Measurements from ENCODE around the gene CNR2. TPM values are rescaled to one million over a fixed set of nuclear protein-coding genes. Genes with fewer than 3 reads are reported as not detected.

The CNR2 gene
- total RNA-seq, 2 donors from 2014 or later = not detected

- peaks cover under 1% of the 10 kb centered on the region for H3K4me1 Mint-ChIP-seq
- Histone ChIP-seq H3K36me3 (ENCODE audit: control insufficient read depth, insufficient read depth, low read length) (no peaks in the 10 kb centered on the region), H3K27me3 (ENCODE audit: control insufficient read depth, insufficient read depth, low read length, poor library complexity, severe bottlenecking) (no peaks in the 10 kb centered on the region), H3K9ac (ENCODE audit: extremely low read depth, low read length, poor library complexity, severe bottlenecking) (no peak overlapping the region), H3K4me3 (ENCODE audit: low read length) (no peak overlapping the region), H3K27ac (ENCODE audit: low read depth, low read length) (no peak overlapping the region), H3K9me3 (ENCODE audit: control insufficient read depth, low read length) (no peaks in the 10 kb centered on the region), H3K4me1 (ENCODE audit: control insufficient read depth, insufficient read depth, low read length) (no peaks in the 10 kb centered on the region)
- no peak for DNase-seq
- H3K27me3 Mint-ChIP-seq (ENCODE audit: insufficient read depth) = peaks cover 12% of the 10 kb centered on the region
- no peak for TF ChIP-seq CTCF (conservative IDR thresholded peaks at IDR 0.05)
- H3K4me3 Mint-ChIP-seq = no peak overlapping the region
- H3K9me3 Mint-ChIP-seq = peaks cover 3% of the 10 kb centered on the region
- WGBS, 2 experiments (ENCODE audit: insufficient coverage in 1 of 2, insufficient read length in 1 of 2) = 94 to 96% methylated on average over 4 to 8 of the region's 8 CpGs
- H3K36me3 Mint-ChIP-seq (ENCODE audit: low read depth) = no peaks in the 10 kb centered on the region
- no peak overlapping the region for H3K27ac Mint-ChIP-seq
Observed at GRCh38 chr1:23911921-23912320, 1.2 kb downstream of the CNR2 start.

- H3K27ac Mint-ChIP-seq = no peak overlapping the region
- H3K9me3 ChIP-seq (ENCODE audit: control insufficient read depth, low read length) = no peaks in the 10 kb centered on the region
- DNase-seq = no peak
- 91 to 92% methylated on average over 7 to 10 of the region's 11 CpGs for WGBS, 2 experiments (ENCODE audit: insufficient coverage in 1 of 2, insufficient read length in 1 of 2)
- no peaks in the 10 kb centered on the region for H3K36me3 ChIP-seq (ENCODE audit: control insufficient read depth, insufficient read depth, low read length)
- no peak overlapping the region for H3K9ac ChIP-seq (ENCODE audit: extremely low read depth, low read length, poor library complexity, severe bottlenecking)
- H3K9me3 Mint-ChIP-seq = peaks cover 3% of the 10 kb centered on the region
- no peak overlapping the region for H3K4me3 Mint-ChIP-seq
- no peaks in the 10 kb centered on the region for H3K4me1 Mint-ChIP-seq
- TF ChIP-seq CTCF (conservative IDR thresholded peaks at IDR 0.05) = no peak
- H3K27me3 ChIP-seq (ENCODE audit: control insufficient read depth, insufficient read depth, low read length, poor library complexity, severe bottlenecking) = peaks cover 3% of the 10 kb centered on the region
- H3K4me3 ChIP-seq (ENCODE audit: low read length) = no peak overlapping the region
- no peaks in the 10 kb centered on the region for H3K4me1 ChIP-seq (ENCODE audit: control insufficient read depth, insufficient read depth, low read length)
- H3K27me3 Mint-ChIP-seq (ENCODE audit: insufficient read depth) = peaks cover 12% of the 10 kb centered on the region
- no peaks in the 10 kb centered on the region for H3K36me3 Mint-ChIP-seq (ENCODE audit: low read depth)
- H3K27ac ChIP-seq (ENCODE audit: low read depth, low read length) = no peak overlapping the region
Observed at GRCh38 chr1:23910553-23911246, 2.5 kb downstream of the CNR2 start.

- Mint-ChIP-seq H3K4me1 (no peaks in the 10 kb centered on the region), H3K4me3 (no peak overlapping the region)
Observed at GRCh38 chr1:23910144-23910543, 3.0 kb downstream of the CNR2 start.

More at GRCh38 chr1:23910144-23910543, 3.0 kb downstream of the CNR2 start:
- Histone ChIP-seq H3K9me3 (ENCODE audit: control insufficient read depth, low read length) (no peaks in the 10 kb centered on the region), H3K27me3 (ENCODE audit: control insufficient read depth, insufficient read depth, low read length, poor library complexity, severe bottlenecking) (peaks cover 6% of the 10 kb centered on the region), H3K36me3 (ENCODE audit: control insufficient read depth, insufficient read depth, low read length) (no peaks in the 10 kb centered on the region), H3K4me1 (ENCODE audit: control insufficient read depth, insufficient read depth, low read length) (no peaks in the 10 kb centered on the region), H3K4me3 (ENCODE audit: low read length) (no peak overlapping the region), H3K27ac (ENCODE audit: low read depth, low read length) (no peak overlapping the region), H3K9ac (ENCODE audit: extremely low read depth, low read length, poor library complexity, severe bottlenecking) (no peak overlapping the region)
- WGBS, 2 experiments (ENCODE audit: insufficient coverage in 1 of 2, insufficient read length in 1 of 2) = 91 to 93% methylated on average over 5 to 8 of the region's 8 CpGs
- Mint-ChIP-seq H3K27me3 (ENCODE audit: insufficient read depth) (peaks cover 12% of the 10 kb centered on the region), H3K36me3 (ENCODE audit: low read depth) (no peaks in the 10 kb centered on the region), H3K9me3 (peaks cover 3% of the 10 kb centered on the region), H3K27ac (no peak overlapping the region)
- no peak for DNase-seq
- no peak for TF ChIP-seq CTCF (conservative IDR thresholded peaks at IDR 0.05)
